ENCODE measurements around the gene TMC1.

DNA sequence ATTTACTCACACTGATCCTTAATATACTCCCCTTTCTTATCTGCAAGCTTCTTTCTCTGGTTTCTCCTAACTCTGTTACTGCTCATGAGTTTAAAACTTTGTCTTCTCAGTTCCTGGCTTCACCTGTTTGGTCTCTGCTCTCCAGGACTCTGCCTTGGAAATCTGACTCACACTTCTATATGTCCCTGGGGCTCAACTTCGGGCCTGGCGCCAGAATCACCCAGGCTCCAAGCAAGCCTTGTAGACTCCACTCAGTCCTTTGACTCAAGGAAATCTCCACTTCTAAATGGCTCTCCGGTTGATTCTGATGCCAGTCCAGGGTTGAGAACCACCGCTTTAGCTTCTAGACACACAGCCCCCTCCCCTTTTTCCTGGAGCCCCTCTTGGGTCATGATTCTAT is 57.8 kb downstream of the TMC1 start:
- TF ChIP-seq, protein P1, sequence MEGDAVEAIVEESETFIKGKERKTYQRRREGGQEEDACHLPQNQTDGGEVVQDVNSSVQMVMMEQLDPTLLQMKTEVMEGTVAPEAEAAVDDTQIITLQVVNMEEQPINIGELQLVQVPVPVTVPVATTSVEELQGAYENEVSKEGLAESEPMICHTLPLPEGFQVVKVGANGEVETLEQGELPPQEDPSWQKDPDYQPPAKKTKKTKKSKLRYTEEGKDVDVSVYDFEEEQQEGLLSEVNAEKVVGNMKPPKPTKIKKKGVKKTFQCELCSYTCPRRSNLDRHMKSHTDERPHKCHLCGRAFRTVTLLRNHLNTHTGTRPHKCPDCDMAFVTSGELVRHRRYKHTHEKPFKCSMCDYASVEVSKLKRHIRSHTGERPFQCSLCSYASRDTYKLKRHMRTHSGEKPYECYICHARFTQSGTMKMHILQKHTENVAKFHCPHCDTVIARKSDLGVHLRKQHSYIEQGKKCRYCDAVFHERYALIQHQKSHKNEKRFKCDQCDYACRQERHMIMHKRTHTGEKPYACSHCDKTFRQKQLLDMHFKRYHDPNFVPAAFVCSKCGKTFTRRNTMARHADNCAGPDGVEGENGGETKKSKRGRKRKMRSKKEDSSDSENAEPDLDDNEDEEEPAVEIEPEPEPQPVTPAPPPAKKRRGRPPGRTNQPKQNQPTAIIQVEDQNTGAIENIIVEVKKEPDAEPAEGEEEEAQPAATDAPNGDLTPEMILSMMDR (conservative IDR thresholded peaks at IDR 0.05 in 1 of 2, IDR thresholded peaks at IDR 0.05 in 1 of 2; ENCODE audit: extremely low read depth in 1 of 2, insufficient read depth in 1 of 2, low read depth in 1 of 2, low read length in 2 of 2) = no peak
- TF ChIP-seq EZH2 (IDR thresholded peaks at IDR 0.05; ENCODE audit: borderline replicate concordance, low read length) = no peak
